Astrocyte (in vitro differentiated cells and primary cell): ENCODE data around the gene GOLGA8O.
"Not testable (repeated sequence)": the region's sequence is repeated elsewhere in the genome, so short reads cannot be mapped to it uniquely, and the experiment has no call there.

Experiments used
- CTCF ChIP-seq: IDR thresholded peaks from 2 replicates; pipeline ENCODE4 v1.5.1; 2011; ENCODE audit warnings: low read depth, mild to moderate bottlenecking, inconsistent platforms, low read length, moderate library complexity; ENCODE audit not compliant: insufficient read depth
- EZH2 ChIP-seq: IDR thresholded peaks from 2 replicates; pipeline ENCODE4 v1.6.1; 2012; ENCODE audit warnings: mild to moderate bottlenecking, low read length, inconsistent platforms; ENCODE audit not compliant: insufficient read depth

- not testable (repeated sequence) for TF ChIP-seq CTCF, EZH2
These were observed 26.2 kb upstream of the GOLGA8O start for GRCh38 chr15:32481683-32482082.
